Ascending aorta (tissue), 2 donors: ENCODE data around the gene MOAP1. TPM values are rescaled to one million over a fixed set of nuclear protein-coding genes. Genes with fewer than 3 reads are reported as not detected.
A peak's percentile ranks its signal among the peaks of the same experiment; 100 is the strongest.
"Not testable (repeated sequence)": the region's sequence is repeated elsewhere in the genome, so short reads cannot be mapped to it uniquely, and the experiment has no call there.

Experiments used
- DNase-seq, 2 donors: peaks; one replicate each; pipeline ENCODE4 v3.0.0-alpha.2; 2019; ENCODE audit warnings: low spot score in 2 of 2
- H3K27ac ChIP-seq, 2 donors: fragments of 200-600 bp; sonication (generic); one replicate each; pipeline ENCODE4 v1.5.1; 2016 to 2017; ENCODE audit warnings: mild to moderate bottlenecking in 1 of 2
- H3K27me3 ChIP-seq: fragments of 200-600 bp; sonication (generic); one replicate; pipeline ENCODE4 v1.5.1; 2017
- H3K36me3 ChIP-seq, 2 donors: fragments of 200-600 bp; sonication (generic); one replicate each; pipeline ENCODE4 v1.5.1; 2016
- H3K4me1 ChIP-seq, 2 donors: fragments of 200-600 bp; sonication (generic); one replicate each; pipeline ENCODE4 v1.5.1; 2016 to 2017; ENCODE audit warnings: mild to moderate bottlenecking in 1 of 2
- H3K4me3 ChIP-seq, 2 donors: fragments of 200-600 bp; sonication (generic); one replicate each; pipeline ENCODE4 v1.5.1; 2016 to 2017; ENCODE audit warnings: mild to moderate bottlenecking in 1 of 2
- H3K9me3 ChIP-seq, 2 donors: fragments of 200-600 bp; sonication (generic); one replicate each; pipeline ENCODE4 v1.5.1; 2016
- CTCF ChIP-seq, 3 experiments: fragments of 200-600 bp in 2 of 3; fragments of 450-650 bp in 1 of 3; sonication (generic) in 2 of 3; IDR thresholded peaks; one replicate each; pipeline ENCODE4 v1.5.1; 2016 to 2019; ENCODE audit warnings: antibody characterized with exemption in 3 of 3, mild to moderate bottlenecking in 1 of 3, moderate library complexity in 1 of 3
- intact Hi-C: fragments of 100-400 bp; cut with DNase I; formaldehyde crosslinking; loops from one replicate; pipeline ENCODE4 v1.15.1; 2023
- total RNA-seq: library from RNA; depleted of rRNA; stranded (reverse); fragments of >200 nt; gene quantifications from one replicate; pipeline ENCODE4 v1.1.0, GENCODE V29; 2016

MOAP1 gene
- total RNA-seq, 1 donor from 2014 or later = 4.3 TPM

- H3K4me1 ChIP-seq = no peaks in the 10 kb centered on the region
- no peaks in the 10 kb centered on the region for H3K9me3 ChIP-seq
- intact Hi-C loops = no loop called here
- no peak for TF ChIP-seq CTCF (IDR thresholded peaks at IDR 0.05)
- no peaks in the 10 kb centered on the region for H3K36me3 ChIP-seq
- DNase-seq = no peak
- H3K4me3 ChIP-seq = no peak overlapping the region
- no peak overlapping the region for H3K27ac ChIP-seq
- no peaks in the 10 kb centered on the region for H3K27me3 ChIP-seq
These were observed 9.2 kb downstream of the MOAP1 start for GRCh38 chr14:93175492-93175891.

GRCh38 chr14:93174731-93175130 lies 10.0 kb downstream of the MOAP1 start:
- intact Hi-C loops, H3K36me3 ChIP-seq, H3K4me1 ChIP-seq, DNase-seq, H3K27ac ChIP-seq, H3K9me3 ChIP-seq, H3K27me3 ChIP-seq, H3K4me3 ChIP-seq: not testable (repeated sequence)

- DNase-seq = peak in 1 of 2 donors; percentile 52
- intact Hi-C loops = no loop called here
- no peak overlapping the region for H3K4me3 ChIP-seq
- no peak overlapping the region for H3K27ac ChIP-seq
- no peaks in the 10 kb centered on the region for H3K36me3 ChIP-seq
- no peaks in the 10 kb centered on the region for H3K27me3 ChIP-seq
- H3K4me1 ChIP-seq = no peaks in the 10 kb centered on the region
- no peaks in the 10 kb centered on the region for H3K9me3 ChIP-seq
- no peak for TF ChIP-seq CTCF (IDR thresholded peaks at IDR 0.05)
These were observed 10.7 kb downstream of the MOAP1 start for GRCh38 chr14:93173943-93174395.

GRCh38 chr14:93171376-93171775 lies 13.3 kb downstream of the MOAP1 start:
- peak in 1 of 2 donors; percentile 27 for DNase-seq
- Histone ChIP-seq H3K36me3 (no peaks in the 10 kb centered on the region), H3K4me1 (no peaks in the 10 kb centered on the region), H3K27ac (no peak overlapping the region), H3K4me3 (no peak overlapping the region), H3K27me3 (no peaks in the 10 kb centered on the region), H3K9me3 (no peaks in the 10 kb centered on the region)
- intact Hi-C loops = no loop called here
- TF ChIP-seq CTCF (IDR thresholded peaks at IDR 0.05) = no peak

- DNase-seq, intact Hi-C loops, H3K4me1 ChIP-seq, H3K27ac ChIP-seq, H3K27me3 ChIP-seq, H3K4me3 ChIP-seq, H3K36me3 ChIP-seq, H3K9me3 ChIP-seq: not testable (repeated sequence)
These were observed 14.6 kb downstream of the MOAP1 start for GRCh38 chr14:93170141-93170540.

- intact Hi-C loops, H3K4me3 ChIP-seq, H3K27me3 ChIP-seq, H3K27ac ChIP-seq, DNase-seq, H3K9me3 ChIP-seq, H3K36me3 ChIP-seq, H3K4me1 ChIP-seq: not testable (repeated sequence)
These were observed 15.1 kb downstream of the MOAP1 start for GRCh38 chr14:93169619-93170018.

GRCh38 chr14:93168610-93169009 lies 16.1 kb downstream of the MOAP1 start:
- H3K36me3 ChIP-seq, DNase-seq, H3K9me3 ChIP-seq, H3K27ac ChIP-seq, H3K27me3 ChIP-seq, H3K4me3 ChIP-seq, H3K4me1 ChIP-seq, intact Hi-C loops: not testable (repeated sequence)

- H3K27ac ChIP-seq, H3K36me3 ChIP-seq, H3K9me3 ChIP-seq, H3K27me3 ChIP-seq, intact Hi-C loops, H3K4me1 ChIP-seq, DNase-seq, H3K4me3 ChIP-seq: not testable (repeated sequence)
These were observed 19.1 kb downstream of the MOAP1 start for GRCh38 chr14:93165271-93166265.
